ENCODE results near the gene TBCE.
A peak's percentile ranks its signal among the peaks of the same experiment; 100 is the strongest.

TBCE gene

GRCh38 chr1:235409042-235409820 lies 42.0 kb downstream of the TBCE start:
- no peak for DNase-seq (ENCODE audit: low read depth in 2 of 2)

- DNase-seq (ENCODE audit: low read depth in 2 of 2), result no peak
Observed at GRCh38 chr1:235410467-235410866, 43.2 kb downstream of the TBCE start.

GRCh38 chr1:235411489-235412486 lies 44.6 kb downstream of the TBCE start:
- no peak for DNase-seq (ENCODE audit: low read depth in 2 of 2)

- DNase-seq (ENCODE audit: low read depth in 2 of 2), result peak; percentile 14 to 20
Observed at GRCh38 chr1:235415008-235415904, 48.0 kb downstream of the TBCE start.

- no peak for DNase-seq (ENCODE audit: low read depth in 2 of 2)
Observed at GRCh38 chr1:235416662-235417049, 49.4 kb downstream of the TBCE start.

GRCh38 chr1:235417086-235417697 lies 50.0 kb downstream of the TBCE start:
- peak in 1 of 2 donors; percentile 42 for DNase-seq (ENCODE audit: low read depth in 2 of 2)

- DNase-seq (ENCODE audit: low read depth in 2 of 2), result no peak
Observed at GRCh38 chr1:235421751-235422150, 54.5 kb downstream of the TBCE start.

GRCh38 chr1:235423214-235423652 lies 56.0 kb downstream of the TBCE start:
- DNase-seq (ENCODE audit: low read depth in 2 of 2), result no peak

- no peak for DNase-seq (ENCODE audit: low read depth in 2 of 2)
Observed at GRCh38 chr1:235424092-235424491, 56.9 kb downstream of the TBCE start.

- DNase-seq (ENCODE audit: low read depth in 2 of 2), result no peak
Observed at GRCh38 chr1:235425357-235425756, 58.1 kb downstream of the TBCE start.

GRCh38 chr1:235426143-235426542 lies 58.9 kb downstream of the TBCE start:
- no peak for DNase-seq (ENCODE audit: low read depth in 2 of 2)

GRCh38 chr1:235426680-235427079 lies 59.5 kb downstream of the TBCE start:
- no peak for DNase-seq (ENCODE audit: low read depth in 2 of 2)

- DNase-seq (ENCODE audit: low read depth in 2 of 2), result no peak
Observed at GRCh38 chr1:235427447-235427846, 60.2 kb downstream of the TBCE start.

- DNase-seq (ENCODE audit: low read depth in 2 of 2), result no peak
Observed at GRCh38 chr1:235429143-235429542, 61.9 kb downstream of the TBCE start.

- no peak for DNase-seq (ENCODE audit: low read depth in 2 of 2)
Observed at GRCh38 chr1:235430991-235431390, 63.8 kb downstream of the TBCE start.

- no peak for DNase-seq (ENCODE audit: low read depth in 2 of 2)
Observed at GRCh38 chr1:235434001-235434400, 66.8 kb downstream of the TBCE start.

GRCh38 chr1:235441159-235441685 lies 74.0 kb downstream of the TBCE start:
- no peak for DNase-seq (ENCODE audit: low read depth in 2 of 2)

GRCh38 chr1:235442788-235443429 lies 75.7 kb downstream of the TBCE start:
- no peak for DNase-seq (ENCODE audit: low read depth in 2 of 2)

GRCh38 chr1:235448616-235449015 lies 81.4 kb downstream of the TBCE start:
- DNase-seq (ENCODE audit: low read depth in 2 of 2), result no peak

- DNase-seq (ENCODE audit: low read depth in 2 of 2), result no peak
Observed at GRCh38 chr1:235450433-235450832, 83.2 kb downstream of the TBCE start.

All from stimulated activated CD4-positive, alpha-beta T cell treated with anti-CD3 and anti-CD28 coated beads, Interleukin-1b, Interleukin-23, amount 100 ng/mL, for 1 hour (primary cell).